Measurements from ENCODE around the gene MTMR2.

- TF ChIP-seq PPARA (CRISPR knock-in tag; IDR thresholded peaks at IDR 0.05; ENCODE audit: borderline replicate concordance) (no peak), ISL1 (CRISPR knock-in tag; IDR thresholded peaks at IDR 0.05) (no peak)
Measured at GRCh38 chr11:95799546-95799945, 124.4 kb downstream of the MTMR2 start.
